Activated T-cell treated with anti-CD3 and anti-CD28 coated beads for 48 hours (primary cell): ENCODE results near the gene SMARCC1.
"Not testable (repeated sequence)": the region's sequence is repeated elsewhere in the genome, so short reads cannot be mapped to it uniquely, and the experiment has no call there.

ENCODE experiments used
- DNase-seq: peaks from one replicate; pipeline ENCODE4 v3.0.0-alpha.2; 2020; ENCODE audit warnings: low read depth

The SMARCC1 gene

GRCh38 chr3:47781685-47782445, at the start of gene SMARCC1:
TSS of gene SMARCC1 (minus strand) at chr3:47781893. CDS start at chr3:47781797, 96 bp downstream.
- DNase-seq: peak; percentile 99

DNA sequence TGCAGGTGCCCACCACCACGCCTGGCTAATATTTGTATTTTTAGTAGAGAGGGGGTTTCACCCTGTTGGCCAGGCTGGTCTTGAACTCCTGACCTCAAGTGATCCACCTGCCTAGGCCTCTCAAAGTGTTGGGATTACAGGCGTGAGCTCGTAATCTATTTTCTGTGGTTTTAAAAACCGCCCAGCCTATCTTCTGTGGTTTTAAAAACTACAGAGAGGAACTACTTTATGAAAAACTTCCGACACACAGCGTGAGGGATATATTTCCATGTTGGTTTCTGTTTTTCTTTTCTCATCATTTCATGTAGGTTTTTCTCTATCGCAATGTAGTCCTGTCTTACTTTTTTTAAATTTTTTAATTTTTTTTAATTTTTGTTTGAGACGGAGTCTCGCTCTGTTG, 47.8 kb upstream of the SMARCC1 start:
- DNase-seq: not testable (repeated sequence)

GRCh38 chr3:47825590-47825989, 43.9 kb upstream of the SMARCC1 start:
- DNase-seq: no peak

GRCh38 chr3:47824541-47825473, 43.1 kb upstream of the SMARCC1 start:
- peak; percentile 83 for DNase-seq

DNA sequence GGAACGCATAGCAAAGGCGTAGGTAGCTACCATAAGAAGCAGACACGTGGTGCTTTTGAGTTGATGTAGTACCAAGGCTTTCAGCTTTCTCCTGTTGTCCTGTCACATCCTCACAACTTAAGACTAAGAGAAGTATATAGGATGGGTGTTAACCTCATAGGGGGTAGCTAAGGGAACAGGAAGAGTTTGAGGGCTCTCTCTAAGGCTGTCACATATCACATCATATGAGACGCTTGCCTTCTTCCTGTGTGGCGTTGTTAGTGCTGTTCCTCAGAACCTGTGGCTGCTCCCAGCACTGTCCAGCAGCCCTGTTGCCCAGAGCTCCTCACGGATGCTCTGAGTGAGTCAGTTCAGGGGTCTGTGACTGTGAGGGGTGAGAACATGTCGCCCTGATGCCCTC, 35.9 kb upstream of the SMARCC1 start:
- DNase-seq: no peak

- no peak for DNase-seq
Observed at GRCh38 chr3:47813551-47814177, 32.0 kb upstream of the SMARCC1 start.

DNA sequence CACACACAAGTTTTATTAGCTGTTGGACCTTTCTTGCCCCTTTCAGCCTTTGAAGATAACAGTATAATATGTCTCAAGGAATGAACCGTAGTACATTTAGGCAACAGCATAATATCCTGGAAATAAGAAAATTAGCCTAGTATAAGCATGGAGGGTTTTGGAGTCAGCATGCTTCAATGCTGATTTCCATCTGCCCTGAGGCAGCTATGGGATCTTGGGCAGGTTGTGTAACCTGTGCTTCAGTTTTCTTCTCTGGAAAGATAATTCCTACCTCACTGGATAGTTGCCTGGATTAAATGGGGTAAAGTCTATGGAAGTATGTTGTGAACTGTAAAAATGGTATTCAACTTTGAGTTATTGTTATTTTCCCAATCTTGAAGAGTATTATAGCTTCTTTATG, 22.9 kb upstream of the SMARCC1 start:
- DNase-seq: no peak

GRCh38 chr3:47803480-47804025, 21.9 kb upstream of the SMARCC1 start:
- DNase-seq: no peak

DNA sequence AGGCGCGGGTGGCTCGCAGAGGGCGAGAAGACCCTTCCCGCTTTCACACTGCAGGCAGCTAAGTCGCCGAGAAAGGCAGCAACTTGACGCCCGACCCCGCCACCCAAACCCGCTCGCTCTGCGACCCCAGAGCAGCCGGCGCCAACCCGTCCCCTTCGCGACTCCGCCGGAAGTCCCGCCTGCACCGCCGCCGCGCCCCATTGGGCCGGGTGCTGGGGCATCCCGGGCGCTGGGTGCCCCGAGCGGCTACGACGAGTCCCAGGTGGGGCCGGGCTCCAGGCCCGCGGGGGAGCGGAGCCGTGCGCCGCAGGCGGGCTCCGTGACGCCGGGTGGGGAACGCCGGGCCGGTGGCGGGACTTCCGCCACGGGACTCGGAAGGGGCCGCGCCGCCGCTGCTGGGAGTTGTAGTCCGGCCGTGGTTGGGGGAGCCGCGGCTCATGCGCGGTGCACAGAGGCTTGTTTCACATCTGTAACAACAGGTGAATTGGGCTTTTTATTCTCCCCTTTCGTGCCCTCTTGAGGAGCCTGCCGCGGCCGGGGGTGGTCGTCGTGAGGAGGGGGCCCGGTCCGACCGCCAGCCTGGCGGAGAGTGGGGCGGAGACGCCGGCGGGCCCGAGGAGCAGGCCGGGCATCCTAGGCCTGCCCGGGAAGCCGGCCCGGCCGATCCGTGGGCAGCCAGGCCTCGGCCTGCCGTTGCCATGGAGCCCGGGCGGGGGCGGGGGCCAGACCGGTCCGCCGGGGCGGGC, 21.2 kb upstream of the SMARCC1 start, which contains the start of gene DHX30:
Gene DHX30 (plus strand): TSS at position 405 of the 746 bp plus-strand sequence. CDS start 7,546 bp downstream, outside the sequence.
- peak; percentile 86 for DNase-seq

- no peak for DNase-seq
Observed at GRCh38 chr3:47799733-47800132, 18.0 kb upstream of the SMARCC1 start.

DNA sequence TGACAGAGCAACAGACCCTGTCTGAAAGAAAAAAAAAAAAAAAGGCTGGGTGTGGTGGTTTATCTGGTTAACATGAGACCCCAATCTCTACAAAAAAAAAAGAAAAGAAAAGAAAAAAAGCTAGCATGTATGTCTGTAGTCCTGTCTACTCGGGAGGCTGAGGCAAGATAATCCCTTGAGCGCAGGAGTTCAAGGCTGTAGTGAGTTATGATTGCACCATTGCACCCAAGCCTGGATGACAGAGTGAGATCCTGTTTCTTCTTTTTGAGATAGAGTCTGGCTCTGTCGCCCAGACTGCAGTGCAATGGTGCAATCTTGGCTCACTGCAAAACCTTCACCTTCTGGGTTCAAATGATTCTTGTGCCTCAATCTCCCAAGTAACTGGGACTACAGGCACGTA, 12.9 kb upstream of the SMARCC1 start:
- DNase-seq: no peak

- DNase-seq: no peak
Observed at GRCh38 chr3:47792699-47793098, 11.0 kb upstream of the SMARCC1 start.

GRCh38 chr3:47791193-47791855, 9.6 kb upstream of the SMARCC1 start:
- no peak for DNase-seq

- DNase-seq: no peak
Observed at GRCh38 chr3:47783673-47784072, 2.0 kb upstream of the SMARCC1 start.

GRCh38 chr3:47782446-47783308, 984 bp upstream of the SMARCC1 start:
- no peak for DNase-seq

DNA sequence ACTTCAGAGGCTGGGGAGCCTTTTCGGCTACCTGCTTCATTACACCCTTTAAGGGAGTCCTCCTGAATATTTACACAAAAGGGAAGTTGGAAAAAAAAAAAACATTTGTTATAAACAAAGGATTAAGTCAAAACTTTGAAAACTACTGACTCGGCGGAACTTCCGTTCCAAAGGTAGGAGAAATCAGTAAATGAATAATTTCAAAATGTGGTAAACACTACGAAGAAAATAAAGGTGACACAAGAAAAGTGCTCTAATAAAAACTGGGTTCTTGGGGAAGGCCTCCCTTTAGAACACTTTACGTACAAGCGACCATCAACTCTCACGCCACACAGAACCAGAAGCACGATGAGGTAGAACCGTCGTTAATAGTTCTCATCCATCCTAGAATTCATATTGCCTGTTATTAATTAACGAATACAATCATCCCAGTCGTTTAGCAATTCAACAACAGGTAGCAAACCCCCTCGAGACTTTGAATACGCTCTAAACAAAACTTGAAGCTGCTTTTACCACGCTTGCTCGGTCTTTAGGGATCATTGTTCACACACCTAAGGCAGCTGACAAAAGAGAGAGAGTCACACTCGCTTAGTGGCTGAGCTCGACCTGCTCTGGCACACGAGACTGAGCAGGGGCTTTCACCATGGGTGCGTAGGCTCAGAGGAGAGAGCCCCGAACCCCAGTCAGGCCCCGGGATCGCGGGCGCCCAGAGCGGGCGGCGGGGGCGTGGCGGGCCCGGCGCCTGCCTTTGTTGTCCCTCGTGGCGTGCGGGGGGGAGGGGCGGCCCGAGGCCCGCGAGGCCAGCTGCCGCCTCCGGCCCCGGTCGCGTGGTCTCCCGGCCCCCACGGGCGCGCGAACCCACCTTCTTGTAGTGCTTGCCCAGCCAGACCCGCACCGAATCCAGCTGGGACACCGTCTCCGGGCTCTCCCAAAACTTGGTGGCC, 680 bp downstream of the SMARCC1 start:
- DNase-seq: peak; percentile 63

- DNase-seq: no peak
Observed at GRCh38 chr3:47778746-47779145, 2.9 kb downstream of the SMARCC1 start.

DNA sequence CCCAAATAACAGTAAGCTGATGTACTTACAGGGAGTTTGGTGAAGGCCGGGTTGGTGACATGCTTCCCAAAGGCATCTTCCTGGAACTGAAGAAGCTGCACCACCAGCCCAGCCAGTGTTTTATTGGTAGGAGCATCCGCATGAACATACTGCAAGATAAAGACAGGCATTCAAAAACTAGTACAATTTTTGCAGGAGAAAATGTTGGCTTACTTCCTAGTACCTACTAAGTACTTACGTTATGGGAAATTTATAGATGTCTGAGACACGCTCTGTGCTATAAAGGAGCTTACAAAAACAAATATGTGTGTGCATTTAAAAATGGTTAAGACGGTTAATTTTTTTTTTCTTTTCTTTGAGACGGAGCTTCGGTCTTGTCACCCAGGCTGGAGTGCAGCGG, 8.9 kb downstream of the SMARCC1 start:
- DNase-seq: no peak

DNA sequence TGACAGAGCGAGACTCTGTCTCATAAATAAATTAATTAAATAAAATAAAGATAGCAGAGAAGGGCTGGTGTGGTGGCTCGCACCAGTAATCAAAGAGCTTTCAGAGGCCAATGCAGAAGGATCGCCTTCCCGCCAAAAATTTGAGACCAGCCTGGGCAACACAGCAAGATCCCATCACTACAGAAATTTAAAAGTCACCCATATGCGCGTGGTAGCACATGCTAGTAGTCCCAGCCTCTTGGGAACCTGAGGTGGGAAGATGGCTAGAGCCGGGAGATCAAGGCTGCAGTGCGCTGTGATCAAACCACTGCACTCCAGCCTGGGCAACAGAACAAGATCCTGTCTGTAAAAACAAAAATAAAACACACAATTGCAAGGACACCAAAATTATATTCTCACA, 9.6 kb downstream of the SMARCC1 start:
- no peak for DNase-seq
